CD4-positive, alpha-beta T cell (primary cell): ENCODE results near the gene RBMS3. TPM values are rescaled to one million over a fixed set of nuclear protein-coding genes. Genes with fewer than 3 reads are reported as not detected.

Source experiments
- ATAC-seq: fragments of 200-7000 bp; cut with Tn5 transposase; one replicate; pipeline ENCODE4 v1.10.0; 2022; ENCODE audit warnings: mild to moderate bottlenecking; ENCODE audit not compliant: poor library complexity
- CTCF ChIA-PET: fragments of 350-600 bp; sonication (Branson Sonifier 250); formaldehyde crosslinking; loops from one replicate; lab custom pipeline; 2021; ENCODE audit warnings: antibody characterized with exemption, inconsistent platforms; lab: Charles Lee
- POLR2A ChIA-PET: fragments of 350-600 bp; sonication (Branson Sonifier 250); formaldehyde crosslinking; loops from one replicate; lab custom pipeline; 2021; ENCODE audit warnings: antibody characterized with exemption, inconsistent platforms; lab: Charles Lee
- DNase-seq, 14 experiments: peaks; one replicate each; pipeline ENCODE4 v3.0.0-alpha.2; 2013 to 2020; ENCODE audit warnings: mixed read lengths in 2 of 14
- H3K27ac ChIP-seq, 2 donors: one replicate each; pipeline versions ENCODE4 v1.5.1 to v1.7.0; 2013; ENCODE audit warnings: low read length in 2 of 2, low read depth in 1 of 2, mild to moderate bottlenecking in 1 of 2
- H3K27me3 ChIP-seq, 2 experiments: 1 replicate in 1 of 2; 2 replicates in 1 of 2; pipeline versions ENCODE4 v1.6.1 to v1.7.0; 2013; ENCODE audit warnings: low read length in 2 of 2, control low read depth in 1 of 2, mild to moderate bottlenecking in 1 of 2, moderate library complexity in 1 of 2; ENCODE audit not compliant: insufficient read depth in 2 of 2, control insufficient read depth in 1 of 2
- H3K36me3 ChIP-seq: one replicate; pipeline ENCODE4 v1.6.1; 2013; ENCODE audit warnings: low read length, control low read depth; ENCODE audit not compliant: insufficient read depth
- H3K4me1 ChIP-seq: one replicate; pipeline ENCODE4 v1.6.1; 2013; ENCODE audit warnings: low read length, control low read depth; ENCODE audit not compliant: insufficient read depth
- H3K4me3 ChIP-seq: one replicate; pipeline ENCODE4 v1.5.1; 2013; ENCODE audit warnings: mild to moderate bottlenecking, low read length, moderate library complexity
- H3K9me3 ChIP-seq, 2 experiments: 1 replicate in 1 of 2; 2 replicates in 1 of 2; pipeline versions ENCODE4 v1.6.1 to v1.7.0; 2013; ENCODE audit warnings: low read length in 2 of 2, mild to moderate bottlenecking in 2 of 2, control low read depth in 1 of 2, moderate library complexity in 1 of 2; ENCODE audit not compliant: control insufficient read depth in 1 of 2, insufficient read depth in 1 of 2
- H3K27ac Mint-ChIP-seq: one replicate; pipeline ENCODE4 v1.8.0; 2020; ENCODE audit warnings: mixed read lengths
- H3K27me3 Mint-ChIP-seq: one replicate; pipeline ENCODE4 v1.8.0; 2021; ENCODE audit warnings: mixed read lengths
- H3K36me3 Mint-ChIP-seq: one replicate; pipeline ENCODE4 v1.8.0; 2021; ENCODE audit warnings: low read depth, mixed read lengths
- H3K4me1 Mint-ChIP-seq: one replicate; pipeline ENCODE4 v1.8.0; 2021; ENCODE audit warnings: low read depth, mixed read lengths
- H3K4me3 Mint-ChIP-seq: one replicate; pipeline ENCODE4 v1.8.0; 2020; ENCODE audit warnings: mild to moderate bottlenecking, mixed read lengths
- H3K9me3 Mint-ChIP-seq: one replicate; pipeline ENCODE4 v1.8.0; 2020; ENCODE audit warnings: mixed read lengths
- intact Hi-C, 2 experiments: fragments of 100-400 bp; cut with DNase I in 1 of 2; cut with micrococcal nuclease in 1 of 2; formaldehyde crosslinking; loops; one replicate each; pipeline versions ENCODE4 v1.15.1 to v1.9.0; 2023 to 2025; cut with DNase I, micrococcal nuclease
- total RNA-seq, 174 experiments: library from RNA in 2 of 174; stranded (reverse) in 2 of 174; gene quantifications; one replicate each; pipeline ENCODE4 v1.2.3 and lab custom pipeline; 2021 to 2026
- TF ChIP-seq, protein P1 (sequence below): fragments of 200-600 bp; IDR thresholded peaks from one replicate; pipeline ENCODE4 v1.8.0; 2022; ENCODE audit warnings: antibody characterized with exemption, mild to moderate bottlenecking

RBMS3 gene
- total RNA-seq, 2 experiments from 2014 or later, result 1.6 to 1.7 TPM

GRCh38 chr3:29926378-29926777, 645.5 kb downstream of the RBMS3 start:
- POLR2A ChIA-PET, result no interaction called here

DNA sequence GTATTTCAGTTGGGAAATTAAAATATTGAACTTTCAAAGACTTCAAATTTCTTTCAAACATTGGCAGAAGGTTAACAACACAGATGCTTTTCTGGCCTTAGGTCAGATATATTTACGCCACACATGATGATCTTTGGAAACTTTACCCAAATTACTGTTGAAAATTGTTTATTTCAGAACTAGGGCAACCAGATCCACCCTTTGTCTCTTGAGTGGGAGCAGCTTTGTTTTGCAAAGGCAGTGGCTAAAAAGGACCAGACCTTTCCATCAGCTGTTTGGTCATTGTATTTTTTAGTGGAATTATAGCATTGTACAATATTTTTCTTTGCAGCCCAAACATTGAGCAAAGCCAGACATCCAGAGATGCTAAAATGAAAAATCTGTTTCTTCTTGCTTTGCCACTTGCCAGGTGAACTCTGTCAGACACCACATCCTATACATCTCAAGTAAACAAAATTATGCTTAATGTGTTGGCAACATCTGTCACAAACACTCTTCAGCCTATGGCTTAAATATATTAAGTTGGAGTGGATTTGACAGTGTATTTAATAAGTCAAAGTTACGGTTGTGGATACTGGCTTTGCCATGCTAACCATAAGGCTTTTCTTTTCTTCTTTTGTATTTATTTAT, 651.9 kb downstream of the RBMS3 start:
- Histone ChIP-seq H3K4me1 (no peaks in the 10 kb centered on the region), H3K9me3 (no peaks in the 10 kb centered on the region), H3K27ac (no peak overlapping the region), H3K27me3 (no peaks in the 10 kb centered on the region), H3K4me3 (no peak overlapping the region), H3K36me3 (no peaks in the 10 kb centered on the region)
- TF ChIP-seq, protein P1, sequence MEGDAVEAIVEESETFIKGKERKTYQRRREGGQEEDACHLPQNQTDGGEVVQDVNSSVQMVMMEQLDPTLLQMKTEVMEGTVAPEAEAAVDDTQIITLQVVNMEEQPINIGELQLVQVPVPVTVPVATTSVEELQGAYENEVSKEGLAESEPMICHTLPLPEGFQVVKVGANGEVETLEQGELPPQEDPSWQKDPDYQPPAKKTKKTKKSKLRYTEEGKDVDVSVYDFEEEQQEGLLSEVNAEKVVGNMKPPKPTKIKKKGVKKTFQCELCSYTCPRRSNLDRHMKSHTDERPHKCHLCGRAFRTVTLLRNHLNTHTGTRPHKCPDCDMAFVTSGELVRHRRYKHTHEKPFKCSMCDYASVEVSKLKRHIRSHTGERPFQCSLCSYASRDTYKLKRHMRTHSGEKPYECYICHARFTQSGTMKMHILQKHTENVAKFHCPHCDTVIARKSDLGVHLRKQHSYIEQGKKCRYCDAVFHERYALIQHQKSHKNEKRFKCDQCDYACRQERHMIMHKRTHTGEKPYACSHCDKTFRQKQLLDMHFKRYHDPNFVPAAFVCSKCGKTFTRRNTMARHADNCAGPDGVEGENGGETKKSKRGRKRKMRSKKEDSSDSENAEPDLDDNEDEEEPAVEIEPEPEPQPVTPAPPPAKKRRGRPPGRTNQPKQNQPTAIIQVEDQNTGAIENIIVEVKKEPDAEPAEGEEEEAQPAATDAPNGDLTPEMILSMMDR, result no peak
- no peak overlapping the region for H3K27ac Mint-ChIP-seq
- intact Hi-C loops, result no loop called here
- no peaks in the 10 kb centered on the region for H3K4me1 Mint-ChIP-seq
- no peak for DNase-seq
- no peaks in the 10 kb centered on the region for H3K9me3 Mint-ChIP-seq
- CTCF ChIA-PET, result no interaction called here
- ATAC-seq, result no peak
- H3K36me3 Mint-ChIP-seq, result no peaks in the 10 kb centered on the region
- H3K27me3 Mint-ChIP-seq, result peaks cover 17% of the 10 kb centered on the region
- POLR2A ChIA-PET, result no interaction called here
- H3K4me3 Mint-ChIP-seq, result no peak overlapping the region

More at GRCh38 chr3:29926378-29926777, 645.5 kb downstream of the RBMS3 start:
- Mint-ChIP-seq H3K27me3 (peaks cover 2% of the 10 kb centered on the region), H3K27ac (no peak overlapping the region), H3K36me3 (no peaks in the 10 kb centered on the region), H3K4me1 (no peaks in the 10 kb centered on the region), H3K4me3 (no peak overlapping the region), H3K9me3 (no peaks in the 10 kb centered on the region)
- Histone ChIP-seq H3K27me3 (no peaks in the 10 kb centered on the region), H3K36me3 (no peaks in the 10 kb centered on the region), H3K27ac (no peak overlapping the region), H3K9me3 (no peaks in the 10 kb centered on the region), H3K4me1 (no peaks in the 10 kb centered on the region), H3K4me3 (no peak overlapping the region)
- TF ChIP-seq, protein P1, result no peak
- intact Hi-C loops, result no loop called here
- ATAC-seq, result no peak
- CTCF ChIA-PET, result no interaction called here
- DNase-seq, result no peak

DNA sequence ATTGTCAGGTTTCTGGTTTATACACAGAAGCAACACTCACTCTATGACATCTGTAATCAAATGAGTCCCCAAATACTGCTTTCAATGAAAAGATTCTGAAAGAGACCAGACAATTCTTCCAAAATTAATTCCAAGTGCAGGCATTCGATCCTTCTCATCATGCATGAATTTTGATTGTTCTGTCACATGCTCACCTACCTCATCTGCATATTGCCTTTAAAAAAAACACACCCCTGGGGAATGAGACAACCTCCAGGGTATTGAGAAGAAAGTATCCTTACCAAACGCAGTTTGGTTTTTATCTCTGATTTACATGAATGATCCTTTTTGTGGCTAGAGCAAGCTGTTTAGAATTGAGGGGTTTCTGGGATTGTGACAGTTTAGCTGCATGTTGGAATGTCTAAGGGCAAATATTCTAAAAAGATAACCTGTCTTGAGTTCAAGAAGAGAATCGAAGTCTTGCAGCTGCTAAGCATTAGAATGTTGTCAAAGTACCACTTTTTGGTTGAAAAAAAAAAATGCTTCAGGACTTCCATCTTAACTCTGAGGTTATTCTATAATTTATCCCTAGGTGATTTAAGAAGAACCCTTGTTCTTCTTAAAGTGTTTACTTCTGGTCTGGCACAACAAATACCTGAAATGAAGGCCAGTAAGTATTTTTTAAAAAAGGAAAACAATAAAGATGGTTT, 653.1 kb downstream of the RBMS3 start:
- ATAC-seq (no peak), DNase-seq (no peak)
- Mint-ChIP-seq H3K36me3 (no peaks in the 10 kb centered on the region), H3K27me3 (peaks cover 17% of the 10 kb centered on the region), H3K27ac (no peak overlapping the region), H3K9me3 (no peaks in the 10 kb centered on the region), H3K4me1 (no peaks in the 10 kb centered on the region), H3K4me3 (no peak overlapping the region)
- intact Hi-C loops, result no loop called here
- no peaks in the 10 kb centered on the region for H3K36me3 ChIP-seq
- no peaks in the 10 kb centered on the region for H3K9me3 ChIP-seq
- H3K4me3 ChIP-seq, result no peak overlapping the region
- TF ChIP-seq, protein P1, result no peak
- ChIA-PET POLR2A (no interaction called here), CTCF (no interaction called here)
- no peaks in the 10 kb centered on the region for H3K27me3 ChIP-seq
- H3K4me1 ChIP-seq, result no peaks in the 10 kb centered on the region
- H3K27ac ChIP-seq, result no peak overlapping the region
